HG03135 (cell line): ENCODE data around the gene DES.
"Not testable (repeated sequence)": the region's sequence is repeated elsewhere in the genome, so short reads cannot be mapped to it uniquely, and the experiment has no call there.

Experiments used
- ATAC-seq: cut with Tn5 transposase; IDR thresholded peaks from one replicate; pipeline ENCODE4 v1.9.1; 2021; ENCODE audit warnings: mild to moderate bottlenecking, moderate library complexity; ENCODE audit not compliant: unreplicated experiment

The DES gene

DNA sequence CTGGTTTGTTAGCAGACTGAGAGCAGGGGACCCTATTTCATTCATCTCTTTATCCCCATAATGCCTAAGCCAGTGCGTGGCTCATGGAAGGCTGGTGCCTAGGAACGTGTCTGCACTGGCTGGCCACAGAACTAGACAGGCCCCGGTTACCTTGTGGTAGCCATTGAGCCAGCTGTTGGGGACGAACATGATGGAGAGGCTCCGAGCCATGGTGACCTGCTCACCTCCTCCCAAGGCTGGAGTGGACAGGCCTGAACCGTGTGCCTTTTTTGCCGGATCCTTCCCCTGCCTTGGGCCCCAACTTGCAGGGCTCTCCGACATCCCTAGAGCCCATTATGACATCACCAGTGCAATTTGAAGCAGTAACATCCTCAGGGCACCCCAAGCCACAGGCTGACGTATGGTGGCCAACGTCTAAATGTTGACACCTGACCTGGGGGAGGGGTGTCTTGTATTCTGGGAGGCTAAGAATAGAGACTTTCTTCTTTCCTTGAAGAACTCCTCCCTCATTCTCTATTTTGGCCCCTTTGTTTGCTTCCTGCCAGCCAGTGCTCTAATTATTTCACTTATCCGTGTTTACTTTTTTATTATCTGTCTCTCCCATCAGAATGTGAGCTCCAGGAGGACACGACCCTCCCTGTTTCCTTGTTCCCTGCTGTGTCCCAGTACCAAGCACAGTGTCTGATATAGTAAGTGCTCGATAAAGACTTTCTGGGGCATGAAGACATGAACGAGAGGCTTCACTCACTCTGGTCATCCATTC is 18.3 kb upstream of the DES start:
- ATAC-seq = no peak

DNA sequence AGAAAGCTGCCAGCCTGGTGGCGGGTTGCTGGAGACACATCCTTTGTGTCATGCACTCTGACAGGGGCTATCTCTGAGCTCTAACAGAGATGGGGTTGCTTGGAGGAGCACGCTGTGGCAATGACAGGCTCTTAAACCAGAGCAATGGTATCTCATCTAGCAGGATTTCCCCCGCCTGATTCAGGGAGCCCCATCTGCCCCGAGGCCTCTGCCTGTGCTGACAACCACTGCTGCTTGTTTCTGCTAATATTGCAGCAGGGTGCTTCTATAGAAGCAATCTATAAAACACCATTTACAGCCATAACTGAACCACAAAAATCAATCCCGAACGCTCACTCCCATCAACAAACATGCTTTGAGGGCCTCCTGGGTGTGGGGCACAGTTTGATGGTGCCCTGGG is 17.6 kb upstream of the DES start:
- no peak for ATAC-seq

GRCh38 chr2:219401606-219402005 is 16.6 kb upstream of the DES start:
- no peak for ATAC-seq

DNA sequence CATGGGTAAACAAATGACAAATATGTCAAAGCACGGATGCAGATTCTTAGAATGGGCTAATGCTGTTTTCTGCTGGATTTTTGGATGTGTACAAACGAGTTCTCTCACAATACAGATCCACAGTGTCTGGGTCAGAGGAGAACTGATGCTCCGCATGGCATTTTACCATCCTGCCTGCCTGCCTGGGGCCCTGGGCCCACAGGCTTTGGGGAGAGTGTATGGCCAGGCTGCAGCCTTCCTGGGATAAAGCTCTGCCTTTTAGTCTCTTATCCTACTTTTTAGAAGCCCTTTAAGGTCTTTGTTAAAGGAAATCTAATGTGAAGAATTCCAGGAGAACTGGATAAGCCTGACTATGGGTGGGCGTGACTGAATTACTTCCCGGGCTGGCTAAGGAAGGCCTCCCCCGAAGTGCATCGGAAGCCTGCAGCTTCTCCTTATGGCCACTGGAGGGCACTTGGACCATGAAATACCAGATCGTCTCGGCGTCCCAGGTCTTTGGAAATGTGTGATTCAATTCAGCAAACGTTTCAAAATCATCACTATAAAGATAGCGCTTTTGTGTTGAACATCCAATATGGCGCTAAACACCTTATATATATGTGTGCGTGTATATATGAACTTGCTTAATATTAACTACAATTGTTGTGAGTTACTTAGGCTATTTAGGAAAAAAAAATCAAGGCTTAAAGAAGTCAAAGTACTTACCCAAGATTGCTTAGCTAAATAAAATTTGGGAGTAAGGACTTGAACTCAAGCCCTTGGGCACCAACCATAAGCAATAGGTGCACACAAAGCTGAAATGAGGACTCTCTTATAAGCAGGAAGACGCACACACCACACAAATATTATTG is 15.3 kb upstream of the DES start:
- peak; percentile 79 for ATAC-seq

DNA sequence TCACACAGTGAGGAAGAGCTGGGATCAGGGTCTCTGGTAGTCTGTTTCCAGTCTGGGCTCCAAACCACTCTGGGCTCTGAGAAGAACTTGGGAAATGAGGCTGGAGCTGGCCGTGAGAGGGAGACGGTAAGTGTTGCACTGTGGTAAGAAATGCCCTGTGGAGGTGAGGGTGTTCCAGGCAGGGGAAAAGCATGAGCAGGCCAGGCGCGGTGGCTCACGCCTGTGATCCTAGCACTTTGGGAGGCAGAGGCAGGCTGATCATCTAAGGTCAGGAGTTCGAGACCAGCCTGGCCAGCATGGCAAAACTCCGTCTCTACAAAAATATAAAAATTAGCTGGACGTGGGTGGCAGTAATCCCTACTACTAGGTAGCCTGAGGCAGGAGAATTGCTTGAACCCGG is 14.3 kb upstream of the DES start:
- ATAC-seq = no peak

DNA sequence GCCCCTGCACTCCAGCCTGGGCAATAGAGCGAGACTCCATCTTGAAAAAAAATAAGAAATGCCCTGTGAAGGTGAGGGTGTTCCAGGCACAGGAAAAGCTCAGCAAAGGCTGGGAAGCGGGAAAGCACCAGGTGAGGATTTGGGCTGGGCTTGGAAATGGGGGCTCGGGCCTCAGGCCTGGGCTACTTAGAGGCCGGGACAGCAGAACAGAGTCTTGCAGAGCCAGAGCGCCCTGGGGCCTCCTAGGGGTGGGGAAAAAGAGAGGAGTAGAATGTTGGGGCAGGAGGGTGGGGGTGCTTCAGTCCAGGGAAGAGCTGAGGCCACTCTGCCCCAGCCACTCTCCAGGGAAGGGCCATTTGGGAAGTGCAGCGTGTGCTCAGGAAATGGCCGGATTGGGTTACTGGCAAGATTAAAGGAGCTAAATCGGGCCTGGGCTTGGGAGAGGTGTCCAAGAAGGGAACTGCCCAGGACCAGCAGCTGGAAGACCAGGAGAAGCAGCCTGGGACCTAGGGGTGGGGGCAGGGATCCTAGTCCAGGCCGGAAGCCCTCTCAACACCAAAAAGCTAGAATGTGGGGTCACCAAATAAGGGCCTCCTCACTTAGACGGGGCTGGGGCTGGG is 13.8 kb upstream of the DES start:
- ATAC-seq = no peak

- no peak for ATAC-seq
Observed at GRCh38 chr2:219404954-219405353, 13.2 kb upstream of the DES start.

DNA sequence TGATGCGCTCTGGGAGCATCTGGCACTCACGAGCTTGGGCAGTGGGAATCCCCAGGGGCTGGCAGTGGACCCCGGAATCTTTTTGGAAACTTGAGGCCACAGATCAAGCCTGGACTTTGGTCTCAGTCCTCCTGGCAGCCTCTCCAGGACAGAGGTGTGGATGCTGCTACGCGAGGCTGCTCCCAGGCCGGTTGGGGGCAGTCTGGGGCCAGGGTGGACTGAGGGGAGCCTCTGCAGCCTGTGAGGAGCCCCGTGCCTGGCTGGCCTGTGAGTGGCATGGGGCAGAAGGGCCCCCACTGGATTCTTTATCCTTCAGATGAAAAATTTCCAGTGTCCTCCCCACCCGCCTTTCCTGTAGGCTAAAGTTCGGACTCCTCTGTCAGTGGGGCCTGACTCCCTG is 12.7 kb upstream of the DES start:
- ATAC-seq = no peak

DNA sequence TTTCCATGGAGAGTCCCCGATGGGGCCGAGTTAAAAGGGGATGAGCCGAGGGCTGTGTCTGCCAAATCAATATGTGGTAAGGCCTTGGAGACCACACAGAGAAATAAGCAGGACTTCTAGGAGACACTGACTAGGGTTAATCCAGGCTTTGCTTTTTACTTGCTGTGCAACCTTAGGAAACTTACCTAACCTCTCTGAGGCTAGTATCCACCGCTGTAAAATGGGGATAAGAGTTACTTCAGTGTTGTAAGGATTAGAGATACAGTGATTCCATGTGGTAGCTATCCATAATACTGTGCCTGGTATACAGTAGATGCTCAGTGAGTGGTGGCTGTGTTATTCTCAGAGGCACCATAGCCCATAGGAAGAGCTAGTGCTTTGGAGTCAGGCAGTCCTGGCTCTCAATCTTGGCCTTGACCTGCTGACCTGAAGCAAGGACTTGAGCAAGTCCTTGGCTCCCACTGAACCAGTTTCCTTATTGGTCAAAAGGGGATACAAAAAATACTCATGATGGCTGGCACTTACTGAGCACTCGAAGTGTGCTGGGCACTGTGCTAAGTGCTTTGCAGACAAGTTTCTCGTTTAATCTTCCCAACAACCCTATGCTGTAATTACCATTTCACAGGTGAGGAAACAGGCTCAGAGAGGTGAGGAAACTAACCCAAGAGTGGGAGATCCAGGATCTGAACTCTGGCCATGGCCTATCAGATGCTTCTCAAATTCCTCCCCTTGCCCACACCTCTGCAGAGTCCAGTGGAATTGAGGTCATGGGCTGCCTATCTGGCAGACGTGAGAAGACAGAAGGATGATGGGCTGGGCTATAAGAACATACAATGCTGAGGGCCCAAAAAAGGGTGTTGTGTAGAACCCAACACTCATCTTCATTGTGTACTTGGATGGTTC is 12.0 kb upstream of the DES start:
- ATAC-seq = no peak

DNA sequence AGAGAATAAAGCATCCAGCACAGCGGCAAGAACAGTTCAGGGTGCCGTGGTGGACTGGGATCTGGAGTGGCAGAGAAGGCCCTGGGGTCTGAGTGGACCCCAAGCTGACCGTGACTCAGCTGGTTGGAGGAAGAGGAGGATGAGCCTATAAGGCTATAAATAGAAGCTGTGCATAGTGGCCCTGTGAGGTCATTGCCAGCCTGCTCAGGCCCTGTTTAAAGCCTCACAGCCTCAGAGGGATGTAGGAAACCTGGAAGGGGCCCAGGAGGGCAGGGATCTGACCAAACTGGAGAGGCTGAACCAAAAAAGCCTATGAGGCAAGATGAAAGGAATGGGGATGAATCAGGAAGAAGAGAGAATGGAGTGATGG is 11.3 kb upstream of the DES start:
- ATAC-seq = no peak

DNA sequence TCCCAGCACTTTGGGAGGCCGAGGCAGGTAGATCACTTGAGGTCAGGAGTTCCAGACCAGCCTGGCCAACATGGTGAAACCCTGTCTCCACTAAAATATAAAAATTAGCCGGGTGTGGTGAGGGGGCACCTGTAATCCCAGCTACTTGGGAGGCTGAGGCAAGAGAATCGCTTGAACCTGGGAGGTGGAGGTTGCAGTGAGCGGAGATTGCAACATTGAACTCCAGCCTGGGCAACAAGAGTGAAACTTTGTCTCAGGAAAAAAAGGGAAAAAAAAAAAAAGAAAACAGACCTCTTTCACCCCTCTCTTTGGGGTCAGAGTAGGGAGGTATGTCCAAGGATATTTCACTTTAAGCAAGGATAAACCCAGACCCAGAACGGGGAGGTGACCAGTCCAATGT is 10.8 kb upstream of the DES start:
- ATAC-seq = not testable (repeated sequence)

DNA sequence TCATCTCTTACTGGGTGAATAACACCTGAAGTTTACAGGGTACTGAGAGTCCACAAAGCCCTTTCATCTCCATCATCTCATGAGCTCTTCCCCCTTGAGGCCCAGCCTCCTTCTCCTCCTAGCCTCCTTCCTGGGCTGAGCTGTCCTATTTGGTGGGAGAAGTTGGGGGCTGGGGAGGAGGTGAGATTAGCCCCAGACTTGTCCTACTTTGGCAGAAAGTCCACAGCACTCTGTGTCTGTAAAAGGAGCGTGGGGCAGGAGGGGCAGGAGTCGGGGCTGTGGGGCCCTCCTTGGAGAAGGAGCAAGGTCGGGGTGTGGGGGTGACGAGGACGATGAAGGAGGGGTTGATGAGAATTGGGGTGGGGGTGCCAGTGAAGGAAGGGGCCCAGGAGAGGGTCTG is 10.0 kb upstream of the DES start:
- ATAC-seq = no peak

GRCh38 chr2:219408631-219409030 is 9.5 kb upstream of the DES start:
- ATAC-seq = no peak

GRCh38 chr2:219409619-219410018 is 8.6 kb upstream of the DES start:
- no peak for ATAC-seq

- no peak for ATAC-seq
Observed at GRCh38 chr2:219410390-219410789, 7.8 kb upstream of the DES start.

GRCh38 chr2:219414857-219415256 is 3.3 kb upstream of the DES start:
- no peak for ATAC-seq

GRCh38 chr2:219415580-219416234 is 2.5 kb upstream of the DES start:
- ATAC-seq = no peak

DNA sequence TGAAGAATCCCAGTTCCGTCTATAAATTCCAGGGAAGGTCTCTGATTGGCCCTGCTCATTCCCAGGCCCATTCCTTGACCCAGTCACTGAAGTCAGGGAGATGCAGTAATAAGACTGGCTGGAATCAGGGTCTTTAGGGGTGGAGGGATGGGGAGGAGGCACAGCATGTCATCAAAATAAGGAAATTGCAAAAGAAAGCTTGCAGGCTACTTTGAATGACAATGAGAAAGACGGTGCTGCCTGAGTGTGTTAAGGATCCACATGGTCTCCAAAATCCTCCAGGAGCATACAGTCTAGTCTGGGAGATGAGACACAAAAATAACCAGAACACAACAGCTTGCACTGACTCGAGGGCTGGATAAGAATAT is 2.0 kb upstream of the DES start:
- no peak for ATAC-seq

- no peak for ATAC-seq
Observed at GRCh38 chr2:219416938-219417337, 1.2 kb upstream of the DES start.

DNA sequence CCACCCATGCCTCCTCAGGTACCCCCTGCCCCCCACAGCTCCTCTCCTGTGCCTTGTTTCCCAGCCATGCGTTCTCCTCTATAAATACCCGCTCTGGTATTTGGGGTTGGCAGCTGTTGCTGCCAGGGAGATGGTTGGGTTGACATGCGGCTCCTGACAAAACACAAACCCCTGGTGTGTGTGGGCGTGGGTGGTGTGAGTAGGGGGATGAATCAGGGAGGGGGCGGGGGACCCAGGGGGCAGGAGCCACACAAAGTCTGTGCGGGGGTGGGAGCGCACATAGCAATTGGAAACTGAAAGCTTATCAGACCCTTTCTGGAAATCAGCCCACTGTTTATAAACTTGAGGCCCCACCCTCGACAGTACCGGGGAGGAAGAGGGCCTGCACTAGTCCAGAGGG is 803 bp upstream of the DES start:
- ATAC-seq = no peak

- no peak for ATAC-seq
Observed at GRCh38 chr2:219419012-219419324, 791 bp downstream of the DES start.
